HG02973 (cell line): ENCODE results near the gene SMIM36.
"Not testable (repeated sequence)": the region's sequence is repeated elsewhere in the genome, so short reads cannot be mapped to it uniquely, and the experiment has no call there.

ENCODE experiments used
- ATAC-seq: cut with Tn5 transposase; IDR thresholded peaks from one replicate; pipeline ENCODE4 v1.9.1; 2021; ENCODE audit warnings: moderate library complexity; ENCODE audit not compliant: unreplicated experiment

SMIM36 gene

GRCh38 chr17:55436224-55437158 lies 74.8 kb downstream of the SMIM36 start:
- ATAC-seq = peak; percentile 15

DNA sequence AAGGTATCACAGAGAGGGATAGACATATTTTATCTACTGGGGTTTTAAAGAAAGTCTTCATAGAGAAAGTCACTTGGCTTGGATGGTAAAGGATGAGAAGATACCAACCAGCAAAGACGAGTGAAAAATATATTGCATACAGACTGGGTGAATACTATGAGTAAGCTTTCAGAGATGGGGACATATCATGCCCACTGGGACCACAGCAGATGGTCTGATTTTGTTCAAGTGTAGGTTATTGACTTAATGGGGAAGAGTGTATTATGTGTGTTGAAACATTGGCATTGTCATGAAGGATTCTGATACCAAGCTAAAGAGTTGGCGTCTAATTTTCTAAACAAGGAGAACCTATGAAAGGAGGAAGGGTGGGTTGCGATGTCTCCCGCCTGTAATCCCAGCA lies 75.8 kb downstream of the SMIM36 start:
- ATAC-seq = no peak

DNA sequence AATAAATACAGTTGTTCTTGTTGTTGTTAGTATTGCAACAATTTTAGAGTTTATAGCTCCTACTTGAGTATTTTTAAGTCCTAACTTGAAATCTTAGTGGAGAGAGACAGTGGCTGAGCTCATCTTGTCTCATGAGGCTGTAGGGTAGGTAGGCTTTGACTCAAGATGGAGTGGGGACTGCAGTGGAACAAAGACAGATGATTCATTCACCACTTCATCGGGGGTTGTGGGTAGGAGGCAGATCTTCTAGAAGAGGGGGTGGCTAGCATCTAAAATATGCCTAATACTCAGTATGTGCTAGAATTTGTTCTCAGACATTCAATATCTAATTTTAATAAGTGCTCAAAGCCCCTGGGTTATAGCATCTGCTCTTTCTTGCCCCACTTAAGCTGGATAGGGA lies 76.5 kb downstream of the SMIM36 start:
- no peak for ATAC-seq

GRCh38 chr17:55433629-55434422 lies 77.4 kb downstream of the SMIM36 start:
- no peak for ATAC-seq

DNA sequence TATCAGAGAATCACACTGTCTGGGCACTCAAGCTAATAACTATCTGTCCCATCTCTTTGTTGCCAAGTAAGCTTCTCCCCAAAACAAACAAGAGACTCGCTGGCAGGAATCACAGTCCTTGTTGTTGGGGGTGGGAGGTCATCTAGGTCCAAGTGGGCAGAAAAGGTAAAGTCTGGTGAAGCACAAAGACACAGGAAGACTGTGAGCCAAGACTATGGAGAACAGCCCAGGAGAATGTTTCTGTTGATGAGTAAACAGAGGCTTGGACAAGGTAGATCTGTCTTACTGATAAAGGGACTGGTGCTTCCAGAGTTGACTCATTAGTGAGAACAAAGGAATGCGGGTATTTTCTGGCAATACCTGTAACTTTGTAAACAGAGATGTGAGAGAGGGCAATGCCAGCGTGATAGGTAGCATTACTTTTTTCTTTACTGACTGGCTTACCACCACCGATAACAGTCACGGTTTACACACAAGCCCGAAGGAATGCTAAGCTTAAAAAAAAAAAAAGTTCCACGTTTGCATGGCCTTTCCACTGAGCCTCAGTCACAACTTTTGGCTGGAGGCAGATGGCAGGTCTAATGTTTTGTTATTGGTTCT lies 78.1 kb downstream of the SMIM36 start:
- no peak for ATAC-seq

DNA sequence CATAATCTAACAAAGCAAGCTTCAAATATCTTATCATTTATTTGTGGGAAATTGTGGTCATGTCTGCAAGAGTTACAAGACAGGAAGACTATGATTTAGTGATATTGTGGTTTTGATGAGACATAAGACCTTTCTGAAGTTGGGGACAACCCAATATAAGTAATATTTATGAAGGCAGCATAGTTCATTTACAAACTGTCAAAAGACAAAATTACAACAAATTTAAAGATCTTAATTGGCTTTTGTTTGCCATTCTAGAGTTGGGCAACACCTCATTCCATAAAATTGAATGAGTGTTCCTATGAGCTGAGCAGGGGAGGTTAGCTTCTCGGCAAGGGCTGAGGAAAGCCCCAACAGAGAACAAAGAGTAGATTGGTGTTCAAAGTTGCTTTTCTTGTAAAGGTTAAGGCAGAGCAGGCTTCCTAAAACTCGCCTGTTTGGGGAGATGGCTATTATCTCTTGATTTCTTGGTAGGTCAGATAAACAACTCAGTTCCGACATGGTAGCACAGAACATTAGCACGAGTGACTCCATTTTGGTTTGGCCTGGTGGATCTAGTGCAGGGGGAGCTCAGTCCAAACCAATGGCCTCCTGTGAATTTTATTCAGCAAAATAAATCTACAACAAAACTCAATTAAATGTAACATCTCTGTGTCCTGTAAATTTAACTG lies 78.8 kb downstream of the SMIM36 start:
- no peak for ATAC-seq

GRCh38 chr17:55431914-55432313 lies 79.3 kb downstream of the SMIM36 start:
- not testable (repeated sequence) for ATAC-seq

DNA sequence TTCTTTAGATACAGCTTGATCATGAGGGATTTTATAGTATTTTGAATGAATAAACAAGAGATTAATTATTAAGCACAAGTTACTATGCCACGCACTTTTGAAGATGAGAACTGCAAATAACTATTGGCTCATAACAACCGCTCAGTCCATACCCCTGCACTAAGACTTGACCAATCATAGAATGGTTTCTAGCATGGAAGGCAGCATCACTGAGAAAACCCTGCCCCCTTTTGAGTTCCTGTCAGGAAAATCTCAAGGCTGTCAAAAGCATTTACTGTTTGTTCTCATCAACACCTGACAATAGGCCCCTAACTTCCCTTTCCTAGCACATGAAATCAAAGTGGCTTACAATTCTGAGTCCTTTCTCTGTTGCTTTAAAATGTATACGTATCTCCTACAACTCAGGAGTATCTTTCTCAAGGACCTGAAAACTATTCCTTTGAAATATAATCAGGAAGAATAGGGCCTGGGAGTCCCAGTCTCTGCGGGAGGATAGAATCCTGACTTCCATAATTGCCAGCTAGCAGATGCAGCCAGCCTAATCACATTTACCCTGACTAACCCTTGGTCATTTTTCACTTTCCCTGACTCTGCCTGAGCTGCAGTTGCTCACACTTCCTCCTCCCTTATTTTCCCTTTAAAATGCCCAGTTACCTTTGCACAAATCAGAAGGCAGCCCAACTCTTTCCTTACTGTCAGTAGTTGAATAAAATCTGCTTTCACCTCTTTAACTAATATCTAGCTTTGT lies 80.5 kb downstream of the SMIM36 start:
- ATAC-seq = no peak

DNA sequence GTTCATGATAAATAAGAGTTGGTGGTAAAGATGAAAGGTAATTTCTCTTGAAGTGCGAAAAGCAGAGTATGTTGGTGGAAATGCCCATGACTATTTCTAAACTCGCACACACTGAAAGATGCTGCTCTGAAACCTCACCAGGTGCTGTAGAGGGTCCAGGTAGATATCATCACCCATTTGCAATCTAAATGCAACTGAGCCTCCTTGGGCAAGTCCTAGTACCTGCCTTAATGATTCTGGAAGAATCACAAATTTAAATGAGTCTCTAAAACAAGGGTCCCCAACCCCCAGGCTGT lies 83.7 kb downstream of the SMIM36 start:
- ATAC-seq = no peak

DNA sequence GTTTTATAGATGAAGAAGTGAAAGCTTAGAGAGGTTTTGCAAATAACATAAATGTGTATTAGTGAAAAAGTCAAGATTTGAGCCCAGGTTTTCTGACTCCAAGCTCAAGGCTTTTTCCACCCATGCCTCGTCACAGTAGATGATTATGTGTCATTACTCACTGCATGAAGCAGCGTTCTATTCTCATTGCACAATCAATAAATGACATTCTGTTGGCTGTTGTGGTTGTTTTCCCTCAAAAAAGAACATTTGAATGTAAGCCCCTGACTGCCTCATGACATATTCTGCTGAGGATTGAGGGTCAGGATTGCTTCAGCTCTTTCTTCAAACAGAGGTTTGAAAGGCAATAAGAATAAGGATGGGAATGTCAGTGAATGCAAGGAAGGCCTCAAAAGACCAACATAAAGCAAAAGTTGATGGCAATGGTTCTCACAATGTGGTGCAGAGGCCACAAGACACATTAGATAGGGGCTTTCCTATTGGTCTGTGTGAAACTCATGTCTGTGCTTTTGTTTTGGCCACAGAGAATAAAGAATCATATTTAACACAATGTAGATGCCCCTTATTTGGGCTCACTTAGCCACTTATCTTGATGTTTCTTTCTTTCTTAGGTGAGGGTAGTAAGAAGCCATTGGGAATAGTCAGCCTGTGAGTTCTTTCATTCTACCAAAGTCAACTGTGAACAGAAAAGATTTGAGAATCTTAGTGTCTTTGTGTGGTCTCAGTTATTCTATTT lies 84.2 kb downstream of the SMIM36 start:
- peak; percentile 47 for ATAC-seq

- ATAC-seq = no peak
These were observed 86.2 kb downstream of the SMIM36 start for GRCh38 chr17:55424893-55425540.

GRCh38 chr17:55423535-55423934 lies 87.7 kb downstream of the SMIM36 start:
- ATAC-seq = no peak

DNA sequence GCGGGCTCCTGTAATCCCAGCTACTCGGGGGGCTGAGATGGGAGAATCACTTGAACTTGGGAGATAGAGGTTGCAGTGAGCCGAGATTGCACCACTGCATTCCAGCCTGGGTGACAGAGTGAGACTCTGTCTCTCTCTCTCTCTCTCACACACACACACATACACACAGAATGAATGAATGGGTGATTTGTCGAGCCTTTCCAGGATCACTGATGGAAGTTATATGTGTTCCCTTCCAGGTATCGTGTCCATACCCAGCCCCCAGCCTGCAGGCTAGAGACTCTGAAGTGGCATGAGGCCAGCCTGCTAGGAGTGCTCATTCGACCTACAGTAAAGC lies 88.5 kb downstream of the SMIM36 start:
- not testable (repeated sequence) for ATAC-seq

- ATAC-seq = peak; percentile 15
These were observed 89.9 kb downstream of the SMIM36 start, which contains the start of gene MMD for GRCh38 chr17:55421179-55421934. Gene MMD, minus strand, starts transcription at chr17:55421835. Its CDS starts 140 bp downstream, at chr17:55421695.

DNA sequence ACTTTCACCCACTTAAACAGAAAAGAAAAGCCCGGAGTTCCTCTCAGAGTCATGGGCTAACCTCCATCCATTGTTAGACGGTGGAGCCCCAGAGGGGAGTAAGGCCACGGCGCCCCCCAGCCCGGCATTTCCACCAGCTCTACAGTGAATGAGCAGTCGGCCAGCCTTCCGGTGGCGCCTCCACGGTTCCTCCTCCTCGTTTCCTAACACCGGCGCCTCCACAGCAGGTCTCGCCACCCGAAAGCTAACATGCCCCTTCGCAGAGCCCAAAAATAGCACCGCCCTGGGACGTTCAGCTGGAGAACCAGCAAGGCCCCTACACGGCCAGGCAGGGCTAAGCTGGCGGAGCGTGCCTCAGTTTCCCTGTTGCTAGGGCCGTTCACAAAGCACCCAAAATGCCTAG lies 90.5 kb downstream of the SMIM36 start:
- no peak for ATAC-seq

- ATAC-seq = no peak
These were observed 91.0 kb downstream of the SMIM36 start for GRCh38 chr17:55420067-55420775.

GRCh38 chr17:55418369-55419268 lies 92.6 kb downstream of the SMIM36 start:
- ATAC-seq = no peak
